Stimulated activated memory B cell treated with anti-CD40 and anti-IgM and Interleukin-4, amounts not matched to agents 10 μg/mL and 1 μg/mL and 100 μg/mL, for 72 hours (primary cell): Measurements from ENCODE around the gene IMMP2L.
"Not testable (repeated sequence)": the region's sequence is repeated elsewhere in the genome, so short reads cannot be mapped to it uniquely, and the experiment has no call there.

Experiments
- ATAC-seq: fragments of 150-1000 bp; cut with Tn5 transposase; 2 replicates; pipeline ENCODE4 v1.10.0; 2021
- H3K27ac Mint-ChIP-seq: one replicate; pipeline ENCODE4 v1.8.0; 2022; ENCODE audit warnings: mild to moderate bottlenecking, mixed read lengths
- H3K27me3 Mint-ChIP-seq: one replicate; pipeline ENCODE4 v1.8.0; 2022; ENCODE audit warnings: mixed read lengths
- H3K36me3 Mint-ChIP-seq: one replicate; pipeline ENCODE4 v1.8.0; 2022; ENCODE audit warnings: mixed read lengths
- H3K4me1 Mint-ChIP-seq: one replicate; pipeline ENCODE4 v1.8.0; 2022; ENCODE audit warnings: mixed read lengths
- H3K4me3 Mint-ChIP-seq: one replicate; pipeline ENCODE4 v1.8.0; 2022; ENCODE audit warnings: mild to moderate bottlenecking, moderate library complexity, mixed read lengths
- H3K9me3 Mint-ChIP-seq: one replicate; pipeline ENCODE4 v1.8.0; 2022; ENCODE audit warnings: mixed read lengths

The IMMP2L gene

GRCh38 chr7:111290419-111290818 lies 271.9 kb downstream of the IMMP2L start:
- H3K4me1 Mint-ChIP-seq = peaks cover 5% of the 10 kb centered on the region

GRCh38 chr7:111288441-111288840 lies 273.9 kb downstream of the IMMP2L start:
- H3K27ac Mint-ChIP-seq, H3K4me1 Mint-ChIP-seq, H3K27me3 Mint-ChIP-seq, H3K4me3 Mint-ChIP-seq, H3K9me3 Mint-ChIP-seq, ATAC-seq: not testable (repeated sequence)
- peaks cover 31% of the 10 kb centered on the region for H3K36me3 Mint-ChIP-seq

More at GRCh38 chr7:111290419-111290818, 271.9 kb downstream of the IMMP2L start:
- H3K9me3 Mint-ChIP-seq = peaks cover 7% of the 10 kb centered on the region
- H3K27ac Mint-ChIP-seq = no peak overlapping the region
- H3K4me3 Mint-ChIP-seq = no peak overlapping the region
- H3K27me3 Mint-ChIP-seq = no peaks in the 10 kb centered on the region
- H3K36me3 Mint-ChIP-seq = peaks cover 19% of the 10 kb centered on the region
- no peak for ATAC-seq

GRCh38 chr7:111282626-111283025 lies 279.7 kb downstream of the IMMP2L start:
- H3K27ac Mint-ChIP-seq = no peak overlapping the region
- H3K9me3 Mint-ChIP-seq = no peaks in the 10 kb centered on the region
- H3K36me3 Mint-ChIP-seq = peaks cover 24% of the 10 kb centered on the region
- no peak for ATAC-seq
- H3K27me3 Mint-ChIP-seq = no peaks in the 10 kb centered on the region
- no peak overlapping the region for H3K4me3 Mint-ChIP-seq
- peaks cover 5% of the 10 kb centered on the region for H3K4me1 Mint-ChIP-seq

- H3K27ac Mint-ChIP-seq = no peak overlapping the region
- no peaks in the 10 kb centered on the region for H3K4me1 Mint-ChIP-seq
- no peak overlapping the region for H3K4me3 Mint-ChIP-seq
- peaks cover 8% of the 10 kb centered on the region for H3K9me3 Mint-ChIP-seq
- H3K36me3 Mint-ChIP-seq = peaks cover 23% of the 10 kb centered on the region
- no peak for ATAC-seq
- no peaks in the 10 kb centered on the region for H3K27me3 Mint-ChIP-seq
Measured at GRCh38 chr7:111274857-111275256, 287.4 kb downstream of the IMMP2L start.

- Mint-ChIP-seq H3K4me3 (no peak overlapping the region), H3K27me3 (no peaks in the 10 kb centered on the region), H3K9me3 (peaks cover 8% of the 10 kb centered on the region), H3K4me1 (no peaks in the 10 kb centered on the region), H3K36me3 (peaks cover 23% of the 10 kb centered on the region), H3K27ac (no peak overlapping the region)
- ATAC-seq = no peak
Measured at GRCh38 chr7:111272092-111272491, 290.2 kb downstream of the IMMP2L start.

- ATAC-seq, H3K4me1 Mint-ChIP-seq, H3K27ac Mint-ChIP-seq, H3K27me3 Mint-ChIP-seq, H3K4me3 Mint-ChIP-seq, H3K9me3 Mint-ChIP-seq: not testable (repeated sequence)
- peaks cover 23% of the 10 kb centered on the region for H3K36me3 Mint-ChIP-seq
Measured at GRCh38 chr7:111270794-111271193, 291.5 kb downstream of the IMMP2L start.

GRCh38 chr7:111268941-111269340 lies 293.4 kb downstream of the IMMP2L start:
- ATAC-seq = no peak
- no peaks in the 10 kb centered on the region for H3K4me1 Mint-ChIP-seq
- no peak overlapping the region for H3K4me3 Mint-ChIP-seq
- peaks cover 23% of the 10 kb centered on the region for H3K36me3 Mint-ChIP-seq
- no peaks in the 10 kb centered on the region for H3K27me3 Mint-ChIP-seq
- no peak overlapping the region for H3K27ac Mint-ChIP-seq
- H3K9me3 Mint-ChIP-seq = peaks cover 8% of the 10 kb centered on the region

GRCh38 chr7:111266613-111267012 lies 295.7 kb downstream of the IMMP2L start:
- no peaks in the 10 kb centered on the region for H3K27me3 Mint-ChIP-seq
- no peak overlapping the region for H3K4me3 Mint-ChIP-seq
- no peak for ATAC-seq
- H3K9me3 Mint-ChIP-seq = peaks cover 2% of the 10 kb centered on the region
- H3K4me1 Mint-ChIP-seq = no peaks in the 10 kb centered on the region
- H3K36me3 Mint-ChIP-seq = peaks cover 3% of the 10 kb centered on the region
- no peak overlapping the region for H3K27ac Mint-ChIP-seq

GRCh38 chr7:111265394-111265793 lies 296.9 kb downstream of the IMMP2L start:
- no peaks in the 10 kb centered on the region for H3K36me3 Mint-ChIP-seq
- ATAC-seq = no peak
- no peak overlapping the region for H3K27ac Mint-ChIP-seq
- H3K4me3 Mint-ChIP-seq = no peak overlapping the region
- no peaks in the 10 kb centered on the region for H3K9me3 Mint-ChIP-seq
- H3K4me1 Mint-ChIP-seq = no peaks in the 10 kb centered on the region
- no peaks in the 10 kb centered on the region for H3K27me3 Mint-ChIP-seq

- no peaks in the 10 kb centered on the region for H3K9me3 Mint-ChIP-seq
- ATAC-seq = no peak
- H3K27ac Mint-ChIP-seq = no peak overlapping the region
- no peaks in the 10 kb centered on the region for H3K27me3 Mint-ChIP-seq
- H3K36me3 Mint-ChIP-seq = no peaks in the 10 kb centered on the region
- H3K4me1 Mint-ChIP-seq = no peaks in the 10 kb centered on the region
- no peak overlapping the region for H3K4me3 Mint-ChIP-seq
Measured at GRCh38 chr7:111264981-111265380, 297.3 kb downstream of the IMMP2L start.

- H3K4me1 Mint-ChIP-seq = no peaks in the 10 kb centered on the region
- no peak overlapping the region for H3K27ac Mint-ChIP-seq
- no peak overlapping the region for H3K4me3 Mint-ChIP-seq
- H3K9me3 Mint-ChIP-seq = no peaks in the 10 kb centered on the region
- ATAC-seq = no peak
- no peaks in the 10 kb centered on the region for H3K27me3 Mint-ChIP-seq
- no peaks in the 10 kb centered on the region for H3K36me3 Mint-ChIP-seq
Measured at GRCh38 chr7:111264111-111264868, 298.0 kb downstream of the IMMP2L start.

- no peak overlapping the region for H3K27ac Mint-ChIP-seq
- no peaks in the 10 kb centered on the region for H3K4me1 Mint-ChIP-seq
- no peaks in the 10 kb centered on the region for H3K9me3 Mint-ChIP-seq
- H3K36me3 Mint-ChIP-seq = no peaks in the 10 kb centered on the region
- H3K27me3 Mint-ChIP-seq = no peaks in the 10 kb centered on the region
- ATAC-seq = no peak
- no peak overlapping the region for H3K4me3 Mint-ChIP-seq
Measured at GRCh38 chr7:111262293-111263116, 299.8 kb downstream of the IMMP2L start.

GRCh38 chr7:111261496-111261895 lies 300.8 kb downstream of the IMMP2L start:
- no peaks in the 10 kb centered on the region for H3K36me3 Mint-ChIP-seq
- H3K4me3 Mint-ChIP-seq = no peak overlapping the region
- ATAC-seq = no peak
- H3K4me1 Mint-ChIP-seq = no peaks in the 10 kb centered on the region
- H3K27ac Mint-ChIP-seq = no peak overlapping the region
- H3K9me3 Mint-ChIP-seq = no peaks in the 10 kb centered on the region
- no peaks in the 10 kb centered on the region for H3K27me3 Mint-ChIP-seq

- H3K27me3 Mint-ChIP-seq = no peaks in the 10 kb centered on the region
- no peak overlapping the region for H3K4me3 Mint-ChIP-seq
- no peaks in the 10 kb centered on the region for H3K4me1 Mint-ChIP-seq
- no peaks in the 10 kb centered on the region for H3K36me3 Mint-ChIP-seq
- H3K9me3 Mint-ChIP-seq = no peaks in the 10 kb centered on the region
- ATAC-seq = no peak
- no peak overlapping the region for H3K27ac Mint-ChIP-seq
Measured at GRCh38 chr7:111259991-111260390, 302.3 kb downstream of the IMMP2L start.

- H3K9me3 Mint-ChIP-seq = peaks cover 2% of the 10 kb centered on the region
- H3K27ac Mint-ChIP-seq = no peak overlapping the region
- H3K27me3 Mint-ChIP-seq = no peaks in the 10 kb centered on the region
- H3K4me3 Mint-ChIP-seq = no peak overlapping the region
- no peaks in the 10 kb centered on the region for H3K4me1 Mint-ChIP-seq
- ATAC-seq = no peak
- H3K36me3 Mint-ChIP-seq = peaks cover 17% of the 10 kb centered on the region
Measured at GRCh38 chr7:111256391-111256790, 305.9 kb downstream of the IMMP2L start.

GRCh38 chr7:111255576-111255975 lies 306.7 kb downstream of the IMMP2L start:
- Mint-ChIP-seq H3K4me3 (no peak overlapping the region), H3K27ac (no peak overlapping the region), H3K4me1 (no peaks in the 10 kb centered on the region), H3K27me3 (no peaks in the 10 kb centered on the region), H3K9me3 (peaks cover 3% of the 10 kb centered on the region), H3K36me3 (peaks cover 19% of the 10 kb centered on the region)
- no peak for ATAC-seq
